Measurements from ENCODE around the gene ZNF518A. TPM values are rescaled to one million over a fixed set of nuclear protein-coding genes. Genes with fewer than 3 reads are reported as not detected.

ZNF518A gene
- total RNA-seq, 1 experiment from 2014 or later = 16.0 TPM

GRCh38 chr10:96137567-96137966, 7.5 kb downstream of the ZNF518A start:
- DNase-seq = no peak
- BruUV-seq (replicated peaks) = no TSS peak
- no peaks in the 10 kb centered on the region for H3K4me1 Mint-ChIP-seq (ENCODE audit: low read depth, unreplicated experiment)
- H3K36me3 Mint-ChIP-seq (ENCODE audit: insufficient read depth, unreplicated experiment) = peaks cover 24% of the 10 kb centered on the region
- no peaks in the 10 kb centered on the region for H3K27me3 Mint-ChIP-seq (ENCODE audit: unreplicated experiment)
- intact Hi-C loops (cut with micrococcal nuclease; ENCODE audit: unreplicated experiment) = no loop called here
- H3K27ac Mint-ChIP-seq (ENCODE audit: unreplicated experiment) = no peak overlapping the region
- no peaks in the 10 kb centered on the region for H3K9me3 Mint-ChIP-seq (ENCODE audit: low read depth, unreplicated experiment)
- CTCF ChIA-PET = no interaction called here
- H3K4me3 Mint-ChIP-seq (ENCODE audit: low read depth, unreplicated experiment) = no peak overlapping the region
- TF ChIP-seq CTCF (IDR thresholded peaks at IDR 0.05; ENCODE audit: unreplicated experiment) = no peak

- DNase-seq = no peak
- intact Hi-C loops (cut with micrococcal nuclease; ENCODE audit: unreplicated experiment) = no loop called here
- no peak for TF ChIP-seq CTCF (IDR thresholded peaks at IDR 0.05; ENCODE audit: unreplicated experiment)
- H3K36me3 Mint-ChIP-seq (ENCODE audit: insufficient read depth, unreplicated experiment) = peaks cover 29% of the 10 kb centered on the region
- H3K4me1 Mint-ChIP-seq (ENCODE audit: low read depth, unreplicated experiment) = no peaks in the 10 kb centered on the region
- H3K9me3 Mint-ChIP-seq (ENCODE audit: low read depth, unreplicated experiment) = no peaks in the 10 kb centered on the region
- H3K27me3 Mint-ChIP-seq (ENCODE audit: unreplicated experiment) = no peaks in the 10 kb centered on the region
- CTCF ChIA-PET = no interaction called here
- no peak overlapping the region for H3K27ac Mint-ChIP-seq (ENCODE audit: unreplicated experiment)
- BruUV-seq (replicated peaks) = no TSS peak
- no peak overlapping the region for H3K4me3 Mint-ChIP-seq (ENCODE audit: low read depth, unreplicated experiment)
Measured at GRCh38 chr10:96138102-96138501, 8.0 kb downstream of the ZNF518A start.

- no peaks in the 10 kb centered on the region for H3K27me3 Mint-ChIP-seq (ENCODE audit: unreplicated experiment)
- intact Hi-C loops (cut with micrococcal nuclease; ENCODE audit: unreplicated experiment) = no loop called here
- H3K4me1 Mint-ChIP-seq (ENCODE audit: low read depth, unreplicated experiment) = no peaks in the 10 kb centered on the region
- DNase-seq = no peak
- no peak for TF ChIP-seq CTCF (IDR thresholded peaks at IDR 0.05; ENCODE audit: unreplicated experiment)
- no peak overlapping the region for H3K27ac Mint-ChIP-seq (ENCODE audit: unreplicated experiment)
- H3K4me3 Mint-ChIP-seq (ENCODE audit: low read depth, unreplicated experiment) = no peak overlapping the region
- no TSS peak for BruUV-seq (replicated peaks)
- CTCF ChIA-PET = no interaction called here
- H3K36me3 Mint-ChIP-seq (ENCODE audit: insufficient read depth, unreplicated experiment) = peaks cover 8% of the 10 kb centered on the region
- H3K9me3 Mint-ChIP-seq (ENCODE audit: low read depth, unreplicated experiment) = no peaks in the 10 kb centered on the region
Measured at GRCh38 chr10:96152437-96152836, 22.3 kb downstream of the ZNF518A start.

- no peaks in the 10 kb centered on the region for H3K9me3 Mint-ChIP-seq (ENCODE audit: low read depth, unreplicated experiment)
- no peak for DNase-seq
- no peak overlapping the region for H3K4me3 Mint-ChIP-seq (ENCODE audit: low read depth, unreplicated experiment)
- no peaks in the 10 kb centered on the region for H3K27me3 Mint-ChIP-seq (ENCODE audit: unreplicated experiment)
- no peak for TF ChIP-seq CTCF (IDR thresholded peaks at IDR 0.05; ENCODE audit: unreplicated experiment)
- CTCF ChIA-PET = no interaction called here
- H3K27ac Mint-ChIP-seq (ENCODE audit: unreplicated experiment) = no peak overlapping the region
- intact Hi-C loops (cut with micrococcal nuclease; ENCODE audit: unreplicated experiment) = no loop called here
- peaks cover 8% of the 10 kb centered on the region for H3K36me3 Mint-ChIP-seq (ENCODE audit: insufficient read depth, unreplicated experiment)
- no peaks in the 10 kb centered on the region for H3K4me1 Mint-ChIP-seq (ENCODE audit: low read depth, unreplicated experiment)
- no TSS peak for BruUV-seq (replicated peaks)
Measured at GRCh38 chr10:96153070-96153469, 23.0 kb downstream of the ZNF518A start.

DNA sequence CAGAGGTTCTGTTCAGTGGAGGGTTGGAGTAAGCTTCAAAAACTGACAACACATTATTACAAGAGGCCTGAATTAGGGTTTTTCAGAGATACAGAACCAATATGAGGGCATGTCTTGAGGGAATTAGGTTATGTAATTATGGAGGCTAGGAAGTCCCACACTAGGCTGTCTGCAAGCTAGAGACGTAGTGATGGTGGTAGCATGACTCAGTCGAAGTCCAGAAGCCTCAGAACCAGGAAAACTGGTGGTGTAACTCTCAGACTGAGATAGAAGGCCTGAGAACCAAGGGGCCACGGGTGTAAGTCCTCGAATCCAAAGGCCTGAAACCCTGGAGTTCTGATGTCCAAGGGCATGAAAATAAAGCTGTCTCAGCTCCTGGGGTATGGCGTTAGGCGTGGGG, 35.6 kb downstream of the ZNF518A start:
- TF ChIP-seq CTCF (IDR thresholded peaks at IDR 0.05; ENCODE audit: unreplicated experiment) = no peak

More for the DNA sequence above, 35.6 kb downstream of the ZNF518A start:
- Mint-ChIP-seq H3K27me3 (ENCODE audit: unreplicated experiment) (no peaks in the 10 kb centered on the region), H3K36me3 (ENCODE audit: insufficient read depth, unreplicated experiment) (no peaks in the 10 kb centered on the region), H3K4me3 (ENCODE audit: low read depth, unreplicated experiment) (no peak overlapping the region), H3K27ac (ENCODE audit: unreplicated experiment) (no peak overlapping the region), H3K4me1 (ENCODE audit: low read depth, unreplicated experiment) (no peaks in the 10 kb centered on the region), H3K9me3 (ENCODE audit: low read depth, unreplicated experiment) (no peaks in the 10 kb centered on the region)
- DNase-seq = no peak
- intact Hi-C loops (cut with micrococcal nuclease; ENCODE audit: unreplicated experiment) = no loop called here
- no TSS peak for BruUV-seq (replicated peaks)
- CTCF ChIA-PET = no interaction called here
